Measurements from ENCODE around the gene USP34.
"Not testable (repeated sequence)": the region's sequence is repeated elsewhere in the genome, so short reads cannot be mapped to it uniquely, and the experiment has no call there.

The USP34 gene

GRCh38 chr2:61493523-61493942, 22.6 kb upstream of the USP34 start:
- 0 out of 2 replicates have a peak, but pooled peaks have one; percentile 33 for TF ChIP-seq CSDC2 (CRISPR knock-in tag; IDR thresholded peaks at IDR 0.05)
- no peak for TF ChIP-seq ZNF8 (CRISPR knock-in tag; IDR thresholded peaks at IDR 0.05)
- peak; percentile 54 for TF ChIP-seq ISL1 (CRISPR knock-in tag; IDR thresholded peaks at IDR 0.05)
- TF ChIP-seq OSR1 (CRISPR knock-in tag; IDR thresholded peaks at IDR 0.05): no peak
- TF ChIP-seq TCF4 (CRISPR knock-in tag; IDR thresholded peaks at IDR 0.05; ENCODE audit: borderline replicate concordance): 0 out of 2 replicates have a peak, but pooled peaks have one; percentile 22
- TF ChIP-seq ZNF70 (CRISPR knock-in tag; IDR thresholded peaks at IDR 0.05): no peak
- TF ChIP-seq CREB5 (CRISPR knock-in tag; IDR thresholded peaks at IDR 0.05; ENCODE audit: low read depth): no peak
- ATAC-seq: peak; percentile 58

- TF ChIP-seq PATZ1 (CRISPR knock-in tag; IDR thresholded peaks at IDR 0.05; ENCODE audit: borderline replicate concordance) (no peak), CREB5 (CRISPR knock-in tag; IDR thresholded peaks at IDR 0.05; ENCODE audit: low read depth) (no peak), ESRRG (CRISPR knock-in tag; IDR thresholded peaks at IDR 0.05) (no peak), SNAI2 (CRISPR knock-in tag; IDR thresholded peaks at IDR 0.05) (no peak), ZNF8 (CRISPR knock-in tag; IDR thresholded peaks at IDR 0.05) (no peak), TSHZ2 (CRISPR knock-in tag; IDR thresholded peaks at IDR 0.05) (no peak), ZNF70 (CRISPR knock-in tag; IDR thresholded peaks at IDR 0.05) (no peak), ZFP30 (CRISPR knock-in tag; IDR thresholded peaks at IDR 0.05) (no peak), GLIS3 (CRISPR knock-in tag; IDR thresholded peaks at IDR 0.05) (no peak), CSDC2 (CRISPR knock-in tag; IDR thresholded peaks at IDR 0.05) (no peak), ISL1 (CRISPR knock-in tag; IDR thresholded peaks at IDR 0.05) (no peak), ZFP3 (CRISPR knock-in tag; IDR thresholded peaks at IDR 0.05) (no peak)
Observed at GRCh38 chr2:61492476-61492875, 21.6 kb upstream of the USP34 start.

GRCh38 chr2:61485281-61485680, 14.4 kb upstream of the USP34 start:
- ATAC-seq: no peak
- TF ChIP-seq CREB5 (CRISPR knock-in tag; IDR thresholded peaks at IDR 0.05; ENCODE audit: low read depth): no peak
- TF ChIP-seq ZNF70 (CRISPR knock-in tag; IDR thresholded peaks at IDR 0.05): no peak
- TF ChIP-seq ZC3H10 (CRISPR knock-in tag; IDR thresholded peaks at IDR 0.05): no peak

More at GRCh38 chr2:61492476-61492875, 21.6 kb upstream of the USP34 start:
- no peak for ATAC-seq

- no peak for TF ChIP-seq TCF4 (CRISPR knock-in tag; IDR thresholded peaks at IDR 0.05; ENCODE audit: borderline replicate concordance)
- TF ChIP-seq SNAI2 (CRISPR knock-in tag; IDR thresholded peaks at IDR 0.05): no peak
- TF ChIP-seq PATZ1 (CRISPR knock-in tag; IDR thresholded peaks at IDR 0.05; ENCODE audit: borderline replicate concordance): no peak
- TF ChIP-seq ZNF70 (CRISPR knock-in tag; IDR thresholded peaks at IDR 0.05): no peak
- TF ChIP-seq TSHZ2 (CRISPR knock-in tag; IDR thresholded peaks at IDR 0.05): no peak
- ATAC-seq: no peak
Observed at GRCh38 chr2:61478086-61478485, 7.2 kb upstream of the USP34 start.

- ATAC-seq: not testable (repeated sequence)
Observed at GRCh38 chr2:61476929-61477589, 6.2 kb upstream of the USP34 start.
